RKO (cell line): ENCODE results near the gene CCL1.

Experiments
- DNase-seq: peaks from one replicate; pipeline ENCODE4 v3.0.0-alpha.2; 2016; ENCODE audit warnings: low spot score

Gene CCL1

DNA sequence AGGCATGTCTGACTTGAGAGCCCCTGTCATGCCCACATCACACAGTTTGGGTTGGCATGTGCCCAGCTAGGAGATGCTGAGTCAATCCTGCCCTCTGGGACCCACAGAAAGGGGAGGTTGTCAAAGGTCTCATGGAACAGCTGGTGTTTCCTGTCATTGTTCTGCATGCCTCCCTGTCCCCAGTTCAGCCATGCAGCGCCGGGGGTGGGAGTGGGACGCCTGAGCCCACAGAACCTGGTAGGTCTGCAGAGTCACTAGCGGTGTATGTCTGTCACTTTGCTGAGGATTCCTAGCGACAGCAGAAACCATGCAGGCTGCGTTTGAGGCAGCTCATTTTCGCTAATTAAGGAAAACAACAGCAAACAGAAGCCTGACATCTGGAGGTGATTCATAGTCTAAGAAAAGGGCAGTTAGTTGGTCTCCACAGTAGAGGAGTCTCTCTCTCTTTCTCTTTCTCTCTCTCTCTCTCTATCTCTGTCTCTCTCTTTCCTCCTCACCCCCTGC lies 19.6 kb upstream of the CCL1 start:
- DNase-seq, result no peak

GRCh38 chr17:34379868-34380267 lies 16.8 kb upstream of the CCL1 start:
- DNase-seq, result no peak

DNA sequence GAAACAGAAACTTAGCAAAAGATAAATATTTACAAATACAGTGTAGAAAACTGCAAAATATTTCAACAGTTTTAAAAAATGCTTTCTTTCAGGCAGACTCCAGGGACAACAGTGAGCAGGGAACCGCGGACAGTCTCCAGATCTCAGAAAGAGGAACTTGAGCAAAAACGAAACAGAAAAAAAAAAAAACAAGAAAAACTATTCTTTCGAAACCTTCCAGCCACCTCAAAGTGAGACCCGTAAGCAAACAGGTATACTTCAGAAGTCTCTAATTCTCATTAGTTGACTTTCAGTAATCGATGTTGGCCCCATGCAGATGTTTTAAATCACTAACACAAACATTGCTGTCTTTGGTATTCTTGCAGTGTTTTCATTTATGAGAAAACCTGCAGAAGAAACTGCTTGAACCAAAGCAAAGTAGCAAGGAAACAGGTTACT lies 15.7 kb upstream of the CCL1 start:
- DNase-seq, result no peak

DNA sequence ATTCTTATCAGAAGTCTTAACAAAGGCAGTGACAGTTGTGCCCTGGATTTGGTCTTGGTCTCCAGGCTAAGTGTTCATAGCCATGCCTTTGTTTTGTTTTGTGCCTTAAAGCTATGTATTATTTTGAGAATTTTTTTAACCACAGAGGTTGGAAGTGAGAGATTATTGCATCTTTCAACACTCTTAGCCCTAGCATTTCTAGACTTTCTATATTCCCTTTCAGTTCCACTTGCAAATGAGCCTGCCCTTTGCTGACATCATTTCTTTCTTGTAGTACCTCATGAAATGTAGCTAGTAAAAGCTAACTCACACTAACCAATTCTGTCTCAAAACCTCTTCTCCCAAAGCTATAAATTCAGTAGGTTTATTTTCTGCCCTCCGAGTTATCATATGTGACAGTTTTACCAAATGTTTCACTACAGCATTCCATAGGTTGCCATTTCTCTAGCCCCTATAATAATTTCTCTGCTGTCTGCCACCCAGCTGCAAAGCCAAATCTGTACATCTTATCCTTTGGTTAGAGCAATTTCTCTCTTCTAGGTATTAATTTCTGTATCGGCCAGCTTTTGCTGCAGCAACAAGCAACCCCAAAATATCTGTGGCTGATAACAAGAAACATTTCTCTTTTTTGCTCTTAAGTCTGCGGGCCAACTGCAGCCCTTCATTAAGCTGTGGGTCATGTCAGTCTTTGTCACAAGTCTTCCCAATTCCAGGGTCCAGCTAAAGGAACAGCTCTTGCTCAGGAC lies 14.2 kb upstream of the CCL1 start:
- no peak for DNase-seq

- DNase-seq, result no peak
These were observed 12.5 kb upstream of the CCL1 start for GRCh38 chr17:34375426-34375997.

GRCh38 chr17:34374457-34374856 lies 11.4 kb upstream of the CCL1 start:
- DNase-seq, result no peak

GRCh38 chr17:34371405-34372100 lies 8.5 kb upstream of the CCL1 start:
- DNase-seq, result no peak

GRCh38 chr17:34370997-34371395 lies 8.0 kb upstream of the CCL1 start:
- no peak for DNase-seq

GRCh38 chr17:34370376-34370996 lies 7.5 kb upstream of the CCL1 start:
- DNase-seq, result no peak

DNA sequence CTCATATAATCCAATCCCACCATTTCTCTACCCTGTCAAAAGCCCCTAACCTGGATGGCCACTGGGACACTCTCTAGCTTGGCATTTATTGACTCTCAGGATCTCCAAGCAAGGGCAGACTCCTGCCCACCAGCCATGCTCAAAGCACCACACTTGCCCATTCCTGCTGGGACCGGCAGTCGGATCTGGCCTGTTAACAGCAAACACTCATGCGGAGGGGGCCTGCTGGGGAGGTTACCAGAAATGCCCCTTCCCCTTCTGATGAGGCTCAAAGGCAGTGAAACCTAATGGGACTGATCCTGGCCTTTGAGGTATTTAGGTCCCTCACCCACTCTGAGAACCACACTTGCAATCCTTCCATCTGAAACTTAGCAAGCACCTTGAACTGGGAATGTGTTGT lies 6.5 kb upstream of the CCL1 start:
- no peak for DNase-seq

GRCh38 chr17:34368946-34369500 lies 6.0 kb upstream of the CCL1 start:
- no peak for DNase-seq

DNA sequence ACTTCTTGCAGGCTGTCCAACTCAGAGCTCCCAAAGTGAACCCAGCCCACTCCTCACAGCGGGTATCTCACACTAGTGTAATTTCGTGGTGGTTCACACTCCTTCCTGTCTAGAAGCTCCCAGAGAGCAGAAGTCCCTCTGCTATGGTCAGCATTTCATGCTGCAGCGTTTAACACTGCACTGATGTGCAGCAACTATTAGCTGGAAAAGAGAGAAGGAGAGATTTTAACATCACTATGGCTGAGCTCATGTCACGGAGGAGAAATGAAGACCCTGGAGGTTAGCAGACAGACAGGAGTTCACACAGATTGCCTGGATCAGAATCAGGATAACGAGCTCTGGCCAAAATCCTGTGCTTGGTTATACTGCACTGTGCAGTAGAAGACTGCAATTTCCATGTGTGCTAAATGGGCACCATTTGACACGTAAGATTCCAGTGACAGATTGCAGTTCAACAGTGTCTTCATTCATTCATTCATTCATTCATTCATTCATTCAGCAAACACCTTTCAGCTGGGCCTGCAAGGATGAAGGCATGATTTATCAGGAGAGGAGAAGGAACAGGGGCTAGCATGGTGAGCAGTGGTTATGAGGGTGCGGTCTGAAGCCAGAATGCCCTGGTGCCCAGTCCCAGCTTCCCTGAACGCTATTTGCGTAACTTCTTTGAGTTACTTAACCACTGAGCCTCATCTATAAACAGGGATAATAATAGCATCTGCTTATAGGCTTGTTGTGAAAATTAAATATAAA lies 5.3 kb upstream of the CCL1 start:
- no peak for DNase-seq

GRCh38 chr17:34367486-34368195 lies 4.6 kb upstream of the CCL1 start:
- no peak for DNase-seq

- DNase-seq, result no peak
These were observed 3.6 kb upstream of the CCL1 start for GRCh38 chr17:34366529-34367107.

- no peak for DNase-seq
These were observed 3.0 kb upstream of the CCL1 start for GRCh38 chr17:34366010-34366409.

GRCh38 chr17:34365340-34365739 lies 2.3 kb upstream of the CCL1 start:
- DNase-seq, result no peak

GRCh38 chr17:34364751-34365150 lies 1.7 kb upstream of the CCL1 start:
- DNase-seq, result no peak

- peak; percentile 81 for DNase-seq
These were observed 1.5 kb downstream of the CCL1 start for GRCh38 chr17:34361478-34362061.

- DNase-seq, result no peak
These were observed 2.3 kb downstream of the CCL1 start for GRCh38 chr17:34360601-34361270.

DNA sequence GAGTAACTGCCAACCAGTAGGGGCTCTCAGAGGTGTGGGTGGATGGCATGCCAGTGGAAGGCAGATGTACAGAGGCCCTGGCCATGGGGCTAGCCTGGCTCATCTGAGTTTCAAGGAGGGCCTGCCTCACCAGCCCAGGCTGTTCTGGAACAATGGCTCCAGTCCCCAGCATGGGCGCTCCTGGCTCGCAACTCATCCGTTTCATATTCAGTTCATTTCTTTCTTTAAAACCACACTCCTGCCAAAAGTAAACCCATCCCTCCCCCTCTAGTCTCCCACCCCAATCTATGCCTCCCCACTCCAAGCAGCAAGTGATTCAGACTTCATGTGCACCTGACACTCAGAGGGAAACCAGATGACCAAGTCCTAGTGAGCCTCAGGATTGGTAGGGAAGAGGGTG lies 4.4 kb downstream of the CCL1 start:
- DNase-seq, result no peak
